ENCODE measurements around the gene MRPL36. TPM values are rescaled to one million over a fixed set of nuclear protein-coding genes. Genes with fewer than 3 reads are reported as not detected.

Gene MRPL36
- total RNA-seq, 1 experiment from 2014 or later: 145 TPM

DNA sequence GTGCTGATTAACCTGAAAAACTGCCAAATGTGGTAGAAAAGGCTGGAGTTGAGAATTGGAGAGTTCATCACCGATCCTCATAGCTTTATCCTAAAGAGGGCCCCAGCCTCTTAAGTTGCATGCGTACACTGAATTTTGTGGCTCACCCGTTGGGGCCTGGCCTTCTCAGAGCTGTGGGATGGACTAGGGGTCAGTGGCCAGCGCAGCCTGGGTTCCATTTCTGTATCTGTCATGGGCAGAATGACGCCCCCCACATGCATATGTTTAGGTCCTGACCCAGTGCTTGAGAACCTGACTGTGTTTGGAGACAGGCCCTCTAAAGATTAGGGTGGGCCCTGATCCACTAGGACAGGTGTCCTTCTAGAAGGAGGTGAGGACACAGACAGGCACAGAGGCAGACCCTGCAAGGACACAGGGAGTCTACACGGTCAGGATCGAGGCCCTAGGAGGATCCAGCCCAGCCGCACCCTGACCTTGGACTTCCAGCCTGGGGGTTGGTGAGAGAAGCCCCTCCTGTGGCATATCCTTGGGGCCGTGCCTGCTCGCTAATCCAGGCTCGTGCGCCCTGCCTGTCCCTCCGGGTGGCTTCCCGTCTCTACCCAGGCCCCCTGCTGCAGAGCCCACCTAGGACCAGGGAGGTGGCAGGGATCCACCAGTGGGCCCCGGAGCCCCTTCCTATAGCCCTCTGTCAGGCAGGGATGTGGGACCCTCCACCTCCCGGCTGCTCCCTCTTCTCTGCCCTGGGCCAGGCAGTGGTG lies 33.8 kb upstream of the MRPL36 start:
- no peaks in the 10 kb centered on the region for H3K9me3 ChIP-seq (ENCODE audit: insufficient read depth, low read depth)
- peaks cover 67% of the 10 kb centered on the region for H3K27me3 ChIP-seq (ENCODE audit: insufficient read depth, low read depth)
- intact Hi-C loops (cut with micrococcal nuclease; ENCODE audit: unreplicated experiment): no loop called here
- no peaks in the 10 kb centered on the region for H3F3A ChIP-seq (ENCODE audit: insufficient read depth, low read depth)
- no peak for TF ChIP-seq EZH2 (IDR thresholded peaks at IDR 0.05; ENCODE audit: low read depth)
- TF ChIP-seq, protein P1, sequence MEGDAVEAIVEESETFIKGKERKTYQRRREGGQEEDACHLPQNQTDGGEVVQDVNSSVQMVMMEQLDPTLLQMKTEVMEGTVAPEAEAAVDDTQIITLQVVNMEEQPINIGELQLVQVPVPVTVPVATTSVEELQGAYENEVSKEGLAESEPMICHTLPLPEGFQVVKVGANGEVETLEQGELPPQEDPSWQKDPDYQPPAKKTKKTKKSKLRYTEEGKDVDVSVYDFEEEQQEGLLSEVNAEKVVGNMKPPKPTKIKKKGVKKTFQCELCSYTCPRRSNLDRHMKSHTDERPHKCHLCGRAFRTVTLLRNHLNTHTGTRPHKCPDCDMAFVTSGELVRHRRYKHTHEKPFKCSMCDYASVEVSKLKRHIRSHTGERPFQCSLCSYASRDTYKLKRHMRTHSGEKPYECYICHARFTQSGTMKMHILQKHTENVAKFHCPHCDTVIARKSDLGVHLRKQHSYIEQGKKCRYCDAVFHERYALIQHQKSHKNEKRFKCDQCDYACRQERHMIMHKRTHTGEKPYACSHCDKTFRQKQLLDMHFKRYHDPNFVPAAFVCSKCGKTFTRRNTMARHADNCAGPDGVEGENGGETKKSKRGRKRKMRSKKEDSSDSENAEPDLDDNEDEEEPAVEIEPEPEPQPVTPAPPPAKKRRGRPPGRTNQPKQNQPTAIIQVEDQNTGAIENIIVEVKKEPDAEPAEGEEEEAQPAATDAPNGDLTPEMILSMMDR (conservative IDR thresholded peaks at IDR 0.05): no peak
- BruUV-seq (replicated peaks): TSS peak; percentile 19
- H3K4me3 ChIP-seq: no peak overlapping the region
- no peaks in the 10 kb centered on the region for H3K9me2 ChIP-seq (ENCODE audit: insufficient read depth)
- POLR2A ChIA-PET (ENCODE audit: unreplicated experiment): interaction anchor here (0.7 kb wide), 1 partner anchor 15 kb away, joined by 3 read pairs; no protein-coding TSS in a partner anchor
- no peaks in the 10 kb centered on the region for H3K4me1 ChIP-seq (replicated peaks; ENCODE audit: insufficient read depth)
- no peaks in the 10 kb centered on the region; the same call in 1 of the 2 replicates for H4K20me1 ChIP-seq (ENCODE audit: insufficient read depth)
- H3K27ac ChIP-seq: no peak overlapping the region
- CTCF ChIA-PET: no interaction called here
- H3K79me2 ChIP-seq (ENCODE audit: low read depth): no peaks in the 10 kb centered on the region
- H3K36me3 ChIP-seq (ENCODE audit: low read depth): no peaks in the 10 kb centered on the region
- no peak overlapping the region for H2AFZ ChIP-seq
- H3K4me2 ChIP-seq: no peak overlapping the region
- no peak for DNase-seq

DNA sequence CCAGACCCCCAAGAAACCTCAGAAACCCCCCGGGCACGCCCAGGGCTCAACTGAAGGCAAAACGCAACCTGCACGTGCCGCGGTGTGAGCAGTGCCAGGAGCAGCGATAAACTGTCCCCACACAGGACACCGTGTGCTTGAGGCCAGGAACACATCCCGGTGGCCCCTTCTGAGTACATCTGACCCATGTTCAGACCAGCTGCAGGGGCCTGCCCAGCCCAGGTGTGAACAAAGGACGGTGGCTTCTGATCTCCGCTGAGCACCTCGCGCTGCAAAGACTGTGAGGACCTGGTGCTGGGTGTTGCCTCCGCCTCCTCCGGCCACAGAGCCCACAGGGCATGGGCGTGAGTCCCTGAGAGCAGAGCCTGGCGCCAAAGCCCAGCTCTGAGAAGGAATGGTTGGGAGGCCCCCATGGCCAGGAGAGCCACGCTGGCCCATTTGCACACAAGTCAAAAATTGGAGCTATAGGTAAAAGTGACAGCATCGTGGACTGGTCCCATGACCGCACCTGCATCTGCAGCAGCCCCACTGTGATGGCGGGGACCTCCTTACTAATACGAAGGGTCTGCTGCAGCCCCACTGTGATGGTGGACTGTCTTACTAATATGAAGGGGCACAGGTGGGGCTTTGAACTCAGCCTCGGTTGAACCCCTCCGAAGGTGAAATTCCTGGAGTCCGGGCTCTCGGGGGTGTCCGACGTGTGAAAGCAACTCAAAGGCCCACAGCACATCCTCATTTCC lies 33.0 kb upstream of the MRPL36 start:
- no peaks in the 10 kb centered on the region for H3K36me3 ChIP-seq (ENCODE audit: low read depth)
- POLR2A ChIA-PET (ENCODE audit: unreplicated experiment): interaction anchor here (0.7 kb wide), 1 partner anchor 14 kb away, joined by 3 read pairs; no protein-coding TSS in a partner anchor
- no peaks in the 10 kb centered on the region for H3K9me3 ChIP-seq (ENCODE audit: insufficient read depth, low read depth)

DNA sequence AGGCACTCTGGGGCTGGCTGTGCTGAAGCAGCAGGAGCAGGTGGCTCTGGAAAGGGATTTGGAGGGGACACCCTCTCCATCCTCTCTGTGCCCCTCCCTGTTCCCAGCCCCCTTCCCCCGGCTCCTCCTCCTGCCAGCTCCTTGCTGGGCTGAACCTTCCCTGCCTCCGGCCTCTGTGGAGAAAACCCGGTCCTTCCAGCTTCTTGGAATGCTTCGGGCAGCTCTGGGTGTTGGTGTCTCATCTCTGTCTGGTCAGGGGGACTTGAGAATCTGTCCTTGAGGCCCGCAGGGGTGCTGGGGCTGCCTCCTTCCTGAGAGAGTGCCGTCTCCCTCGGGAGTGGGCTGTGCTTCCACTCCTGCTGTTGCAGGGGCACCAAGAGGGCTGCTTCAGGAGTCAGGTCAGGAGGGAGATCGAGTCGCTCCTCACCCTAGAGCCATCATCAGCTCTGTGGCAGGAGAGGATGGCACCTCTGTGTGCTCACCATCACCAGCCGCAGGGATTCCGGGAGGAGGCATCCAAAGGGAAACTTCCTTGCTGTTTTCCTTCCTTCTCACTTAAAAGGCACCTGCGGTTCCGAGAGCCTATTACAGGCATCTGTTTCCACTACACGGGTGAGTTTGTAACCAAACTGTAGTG lies 32.2 kb upstream of the MRPL36 start:
- H3K36me3 ChIP-seq (ENCODE audit: low read depth): no peaks in the 10 kb centered on the region
- H3K4me2 ChIP-seq: no peak overlapping the region
- CTCF ChIA-PET: no interaction called here
- no peak overlapping the region for H3K27ac ChIP-seq
- intact Hi-C loops (cut with micrococcal nuclease; ENCODE audit: unreplicated experiment): no loop called here
- TF ChIP-seq, protein P1 (conservative IDR thresholded peaks at IDR 0.05): no peak
- no peak for TF ChIP-seq EZH2 (IDR thresholded peaks at IDR 0.05; ENCODE audit: low read depth)
- no TSS peak for BruUV-seq (replicated peaks)
- H3F3A ChIP-seq (ENCODE audit: insufficient read depth, low read depth): no peaks in the 10 kb centered on the region
- no peaks in the 10 kb centered on the region for H3K4me1 ChIP-seq (replicated peaks; ENCODE audit: insufficient read depth)
- H4K20me1 ChIP-seq (ENCODE audit: insufficient read depth): no peaks in the 10 kb centered on the region; the same call in 1 of the 2 replicates
- no peaks in the 10 kb centered on the region for H3K9me2 ChIP-seq (ENCODE audit: insufficient read depth)
- POLR2A ChIA-PET (ENCODE audit: unreplicated experiment): interaction anchor here (0.5 kb wide), 1 partner anchor 847 kb away, joined by 3 read pairs; no protein-coding TSS in a partner anchor
- no peaks in the 10 kb centered on the region for H3K9me3 ChIP-seq (ENCODE audit: insufficient read depth, low read depth)
- H3K79me2 ChIP-seq (ENCODE audit: low read depth): no peaks in the 10 kb centered on the region
- H3K27me3 ChIP-seq (ENCODE audit: insufficient read depth, low read depth): peaks cover 51% of the 10 kb centered on the region
- H2AFZ ChIP-seq: no peak overlapping the region
- H3K4me3 ChIP-seq: no peak overlapping the region
- DNase-seq: no peak

More for the DNA sequence above, 33.0 kb upstream of the MRPL36 start:
- no peaks in the 10 kb centered on the region for H3K4me1 ChIP-seq (replicated peaks; ENCODE audit: insufficient read depth)
- intact Hi-C loops (cut with micrococcal nuclease; ENCODE audit: unreplicated experiment): no loop called here
- BruUV-seq (replicated peaks): no TSS peak
- H2AFZ ChIP-seq: no peak overlapping the region
- no peak overlapping the region for H3K4me2 ChIP-seq
- CTCF ChIA-PET: no interaction called here
- DNase-seq: no peak
- no peak overlapping the region for H3K4me3 ChIP-seq
- peaks cover 60% of the 10 kb centered on the region for H3K27me3 ChIP-seq (ENCODE audit: insufficient read depth, low read depth)
- H3K79me2 ChIP-seq (ENCODE audit: low read depth): no peaks in the 10 kb centered on the region
- TF ChIP-seq EZH2 (IDR thresholded peaks at IDR 0.05; ENCODE audit: low read depth): no peak
- TF ChIP-seq, protein P1 (conservative IDR thresholded peaks at IDR 0.05): no peak
- no peaks in the 10 kb centered on the region for H3K9me2 ChIP-seq (ENCODE audit: insufficient read depth)
- H4K20me1 ChIP-seq (ENCODE audit: insufficient read depth): no peaks in the 10 kb centered on the region; the same call in 1 of the 2 replicates
- H3F3A ChIP-seq (ENCODE audit: insufficient read depth, low read depth): no peaks in the 10 kb centered on the region
- H3K27ac ChIP-seq: no peak overlapping the region
